Rectal smooth muscle tissue (tissue), 1 donor: Measurements from ENCODE around the gene PCDHA12.
"Not testable (repeated sequence)": the region's sequence is repeated elsewhere in the genome, so short reads cannot be mapped to it uniquely, and the experiment has no call there.

Experiments used
- H3K27ac ChIP-seq: one replicate; pipeline ENCODE4 v1.7.0; 2013; ENCODE audit warnings: low read depth, low read length, inconsistent platforms
- H3K27me3 ChIP-seq: one replicate; pipeline ENCODE4 v1.7.0; 2013; ENCODE audit warnings: low read length; ENCODE audit not compliant: control insufficient read depth, insufficient read depth
- H3K36me3 ChIP-seq: one replicate; pipeline ENCODE4 v1.7.0; 2013; ENCODE audit warnings: low read length; ENCODE audit not compliant: control insufficient read depth, insufficient read depth
- H3K4me1 ChIP-seq: one replicate; pipeline ENCODE4 v1.7.0; 2013; ENCODE audit warnings: low read length; ENCODE audit not compliant: control insufficient read depth, insufficient read depth
- H3K4me3 ChIP-seq: one replicate; pipeline ENCODE4 v1.7.0; 2013; ENCODE audit warnings: low read length
- H3K9ac ChIP-seq: one replicate; pipeline ENCODE4 v1.7.0; 2013; ENCODE audit warnings: low read length

PCDHA12 gene

GRCh38 chr5:140848139-140849102, 26.7 kb upstream of the PCDHA12 start, which contains the start of gene PCDHA9:
Gene PCDHA9, plus strand, starts transcription at chr5:140848382. Its CDS starts 114 bp downstream, at chr5:140848496.
- not testable (repeated sequence) for H3K27ac ChIP-seq, H3K27me3 ChIP-seq, H3K36me3 ChIP-seq, H3K9ac ChIP-seq, H3K4me1 ChIP-seq, H3K4me3 ChIP-seq

DNA sequence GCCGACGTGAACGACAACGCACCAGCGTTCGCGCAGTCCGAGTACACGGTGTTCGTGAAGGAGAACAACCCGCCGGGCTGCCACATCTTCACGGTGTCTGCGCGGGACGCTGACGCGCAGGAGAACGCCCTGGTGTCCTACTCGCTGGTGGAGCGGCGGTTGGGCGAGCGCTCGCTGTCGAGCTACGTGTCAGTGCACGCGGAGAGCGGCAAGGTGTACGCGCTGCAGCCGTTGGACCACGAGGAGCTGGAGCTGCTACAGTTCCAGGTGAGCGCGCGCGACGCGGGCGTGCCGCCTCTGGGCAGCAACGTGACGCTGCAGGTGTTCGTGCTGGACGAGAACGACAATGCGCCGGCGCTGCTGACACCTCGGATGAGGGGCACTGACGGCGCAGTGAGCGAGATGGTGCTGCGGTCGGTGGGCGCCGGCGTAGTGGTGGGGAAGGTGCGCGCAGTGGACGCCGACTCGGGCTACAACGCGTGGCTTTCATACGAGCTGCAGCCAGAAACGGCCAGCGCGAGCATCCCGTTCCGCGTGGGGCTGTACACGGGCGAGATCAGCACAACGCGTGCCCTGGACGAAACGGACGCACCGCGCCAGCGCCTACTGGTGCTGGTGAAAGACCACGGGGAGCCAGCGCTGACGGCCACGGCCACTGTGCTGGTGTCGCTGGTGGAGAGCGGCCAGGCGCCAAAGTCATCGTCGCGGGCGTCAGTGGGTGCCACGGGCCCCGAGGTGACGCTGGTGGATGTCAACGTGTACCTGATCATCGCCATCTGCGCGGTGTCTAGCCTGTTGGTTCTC, 25.1 kb upstream of the PCDHA12 start:
- not testable (repeated sequence) for H3K27me3 ChIP-seq, H3K27ac ChIP-seq, H3K4me1 ChIP-seq, H3K9ac ChIP-seq, H3K36me3 ChIP-seq, H3K4me3 ChIP-seq

DNA sequence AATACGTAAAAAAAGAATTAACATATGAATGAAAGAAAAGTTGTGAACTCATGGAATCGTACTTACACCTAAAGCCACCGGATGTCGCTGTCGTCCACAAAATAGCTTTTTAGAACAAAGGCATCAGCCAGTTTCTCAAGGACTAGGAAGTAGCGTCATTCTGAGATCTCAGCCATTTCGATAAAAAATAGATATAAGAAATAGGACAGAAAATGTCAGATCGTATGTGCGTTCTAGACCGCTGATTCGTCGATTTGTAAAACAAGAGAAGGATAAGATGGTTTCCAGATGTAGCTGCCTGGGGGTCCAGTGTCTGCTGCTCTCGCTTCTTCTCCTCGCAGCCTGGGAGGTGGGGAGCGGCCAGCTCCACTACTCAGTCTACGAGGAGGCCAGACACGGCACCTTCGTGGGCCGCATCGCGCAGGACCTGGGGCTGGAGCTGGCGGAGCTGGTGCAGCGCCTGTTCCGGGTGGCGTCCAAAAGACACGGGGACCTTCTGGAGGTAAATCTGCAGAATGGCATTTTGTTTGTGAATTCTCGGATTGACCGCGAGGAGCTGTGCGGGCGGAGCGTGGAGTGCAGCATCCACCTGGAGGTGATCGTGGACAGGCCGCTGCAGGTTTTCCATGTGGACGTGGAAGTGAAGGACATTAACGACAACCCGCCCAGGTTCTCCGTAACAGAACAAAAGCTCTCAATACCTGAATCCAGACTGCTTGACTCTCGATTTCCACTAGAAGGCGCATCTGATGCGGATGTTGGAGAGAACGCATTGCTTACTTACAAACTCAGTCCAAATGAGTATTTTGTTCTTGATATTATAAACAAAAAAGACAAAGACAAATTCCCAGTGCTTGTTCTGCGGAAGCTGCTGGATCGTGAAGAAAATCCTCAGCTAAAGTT, 19.1 kb upstream of the PCDHA12 start, which contains the start of gene PCDHA10:
PCDHA10 (plus strand) TSS at position 126 of the 903 bp plus-strand sequence; CDS start at position 278, 152 bp downstream.
- H3K4me1 ChIP-seq = no peaks in the 10 kb centered on the region
- H3K4me3 ChIP-seq = no peak within 1 kb of the TSS
- no peak within 1 kb of the TSS for H3K9ac ChIP-seq
- H3K27ac ChIP-seq = no peak within 1 kb of the TSS
- no peaks in the 10 kb centered on the region for H3K27me3 ChIP-seq
- no peaks in the 10 kb centered on the region for H3K36me3 ChIP-seq

GRCh38 chr5:140857177-140857986, 17.7 kb upstream of the PCDHA12 start:
- Histone ChIP-seq H3K4me1 (no peaks in the 10 kb centered on the region), H3K27me3 (no peaks in the 10 kb centered on the region), H3K4me3 (no peak overlapping the region), H3K27ac (no peak overlapping the region), H3K36me3 (no peaks in the 10 kb centered on the region), H3K9ac (no peak overlapping the region)

GRCh38 chr5:140857987-140858240, 17.2 kb upstream of the PCDHA12 start:
- Histone ChIP-seq H3K27me3 (no peaks in the 10 kb centered on the region), H3K4me3 (no peak overlapping the region), H3K4me1 (no peaks in the 10 kb centered on the region), H3K36me3 (no peaks in the 10 kb centered on the region), H3K27ac (no peak overlapping the region), H3K9ac (no peak overlapping the region)

- H3K4me1 ChIP-seq = no peaks in the 10 kb centered on the region
- H3K9ac ChIP-seq = no peak overlapping the region
- no peaks in the 10 kb centered on the region for H3K36me3 ChIP-seq
- H3K27me3 ChIP-seq = no peaks in the 10 kb centered on the region
- H3K4me3 ChIP-seq = no peak overlapping the region
- no peak overlapping the region for H3K27ac ChIP-seq
Measured at GRCh38 chr5:140862441-140863295, 12.4 kb upstream of the PCDHA12 start.

DNA sequence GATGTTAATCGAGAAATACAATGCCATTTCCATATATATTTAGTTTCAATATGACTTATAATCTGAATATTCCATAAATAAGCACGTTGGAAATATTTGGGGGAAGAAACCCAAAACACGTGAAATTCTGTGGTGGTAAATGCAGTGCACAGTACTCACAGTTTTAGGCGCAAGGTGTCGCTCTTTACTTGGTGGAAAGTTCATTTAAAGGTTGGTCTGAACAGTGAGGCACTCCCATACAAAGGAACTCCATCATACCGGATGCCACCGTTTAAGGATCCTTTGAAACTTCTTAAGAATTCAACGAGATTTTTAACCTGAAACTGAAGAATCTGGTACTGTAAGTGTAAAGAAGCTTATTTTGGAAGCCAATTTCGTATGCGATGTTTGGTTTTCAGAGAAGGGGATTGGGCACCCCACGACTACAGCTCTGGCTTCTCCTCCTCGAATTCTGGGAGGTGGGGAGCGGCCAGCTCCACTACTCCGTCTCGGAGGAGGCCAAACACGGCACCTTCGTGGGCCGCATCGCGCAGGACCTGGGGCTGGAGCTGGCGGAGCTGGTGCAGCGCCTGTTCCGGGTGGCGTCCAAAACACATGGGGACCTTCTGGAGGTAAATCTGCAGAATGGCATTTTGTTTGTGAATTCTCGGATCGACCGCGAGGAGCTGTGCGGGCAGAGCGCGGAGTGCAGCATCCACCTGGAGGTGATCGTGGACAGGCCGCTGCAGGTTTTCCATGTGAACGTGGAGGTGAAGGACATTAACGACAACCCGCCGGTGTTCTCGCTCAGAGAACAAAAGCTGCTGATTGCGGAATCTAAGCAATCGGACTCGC, 6.2 kb upstream of the PCDHA12 start, which contains the start of gene PCDHA11:
PCDHA11 (plus strand) TSS at position 237 of the 834 bp plus-strand sequence; CDS start at position 384, 147 bp downstream.
- Histone ChIP-seq H3K27ac (no peak within 1 kb of the TSS), H3K36me3 (no peaks in the 10 kb centered on the region), H3K4me3 (no peak within 1 kb of the TSS)

DNA sequence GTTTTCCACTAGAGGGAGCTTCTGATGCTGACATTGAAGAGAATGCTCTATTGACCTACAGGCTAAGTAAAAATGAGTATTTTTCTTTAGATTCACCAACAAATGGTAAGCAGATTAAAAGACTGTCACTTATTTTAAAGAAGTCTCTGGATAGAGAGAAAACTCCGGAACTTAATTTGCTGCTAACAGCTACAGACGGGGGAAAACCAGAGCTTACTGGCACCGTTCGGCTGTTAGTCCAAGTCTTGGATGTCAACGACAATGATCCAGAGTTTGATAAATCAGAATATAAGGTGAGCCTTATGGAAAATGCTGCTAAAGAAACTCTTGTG, 5.6 kb upstream of the PCDHA12 start:
- Histone ChIP-seq H3K36me3 (no peaks in the 10 kb centered on the region), H3K27me3 (no peaks in the 10 kb centered on the region), H3K9ac (no peak overlapping the region), H3K27ac (no peak overlapping the region), H3K4me3 (no peak overlapping the region), H3K4me1 (no peaks in the 10 kb centered on the region)

More for the DNA sequence above, 6.2 kb upstream of the PCDHA12 start, which contains the start of gene PCDHA11:
- Histone ChIP-seq H3K4me1 (no peaks in the 10 kb centered on the region), H3K9ac (no peak within 1 kb of the TSS), H3K27me3 (no peaks in the 10 kb centered on the region)

GRCh38 chr5:140870221-140871201, 4.6 kb upstream of the PCDHA12 start:
- Histone ChIP-seq H3K27me3 (no peaks in the 10 kb centered on the region), H3K4me3 (no peak overlapping the region), H3K9ac (no peak overlapping the region), H3K36me3 (no peaks in the 10 kb centered on the region), H3K4me1 (no peaks in the 10 kb centered on the region), H3K27ac (no peak overlapping the region)
